ENCODE results near the gene IGSF22. TPM values are rescaled to one million over a fixed set of nuclear protein-coding genes. Genes with fewer than 3 reads are reported as not detected.

Gene IGSF22
- total RNA-seq, 4 donors from 2014 or later = 0.13 TPM; not detected in 3

DNA sequence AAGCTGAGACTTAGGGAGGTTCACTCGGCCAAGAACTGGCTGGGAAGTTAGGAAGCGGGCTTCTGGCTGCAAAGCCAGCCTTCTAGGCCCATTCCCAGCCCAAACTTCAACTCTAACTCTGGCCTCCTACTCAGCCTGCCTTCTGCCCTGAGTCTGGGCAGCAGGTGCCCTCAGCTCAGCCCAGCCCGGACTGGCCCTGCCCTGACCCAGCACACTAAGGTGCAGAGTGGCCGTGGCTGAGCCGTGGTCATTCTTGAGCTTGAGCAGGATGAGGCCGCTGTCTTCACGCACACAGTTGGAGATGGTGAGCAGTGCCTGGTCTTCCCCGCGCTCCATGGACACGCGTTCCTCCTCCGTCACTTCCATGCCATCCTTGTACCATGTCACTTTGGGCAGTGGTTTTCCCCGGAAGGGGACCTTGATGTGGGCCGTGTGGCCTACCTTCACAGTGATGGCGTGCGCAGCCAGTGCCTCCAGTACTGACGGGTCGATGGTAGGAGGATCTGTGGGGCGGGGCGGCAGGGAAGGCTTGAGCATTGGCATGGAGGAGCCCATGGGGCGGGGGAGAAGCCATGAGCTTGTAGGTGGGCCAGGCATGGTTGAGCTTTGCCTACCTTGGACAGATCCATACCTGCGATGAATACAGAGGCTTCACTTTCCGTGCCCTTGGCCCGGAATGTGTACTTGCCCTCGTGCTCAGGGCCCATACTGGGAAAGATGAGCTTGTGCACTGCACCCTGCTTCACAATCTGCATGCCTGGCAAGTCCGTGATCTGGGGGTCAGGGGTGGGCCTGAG is 12.1 kb downstream of the IGSF22 start:
- Histone ChIP-seq H3K27ac (no peak overlapping the region), H3K4me1 (no peaks in the 10 kb centered on the region), H3K4me3 (no peak overlapping the region), H3K9me3 (no peaks in the 10 kb centered on the region), H3K27me3 (no peaks in the 10 kb centered on the region), H3K36me3 (no peaks in the 10 kb centered on the region)
- 71 to 87% methylated on average over 3 to 4 of the region's 26 CpGs for WGBS, 2 donors (ENCODE audit: low coverage in 1 of 2)
- no peak for ATAC-seq
- TF ChIP-seq POLR2A (IDR thresholded peaks at IDR 0.05) (no peak), EP300 (IDR thresholded peaks at IDR 0.05) (no peak)
- TF ChIP-seq, protein P1, sequence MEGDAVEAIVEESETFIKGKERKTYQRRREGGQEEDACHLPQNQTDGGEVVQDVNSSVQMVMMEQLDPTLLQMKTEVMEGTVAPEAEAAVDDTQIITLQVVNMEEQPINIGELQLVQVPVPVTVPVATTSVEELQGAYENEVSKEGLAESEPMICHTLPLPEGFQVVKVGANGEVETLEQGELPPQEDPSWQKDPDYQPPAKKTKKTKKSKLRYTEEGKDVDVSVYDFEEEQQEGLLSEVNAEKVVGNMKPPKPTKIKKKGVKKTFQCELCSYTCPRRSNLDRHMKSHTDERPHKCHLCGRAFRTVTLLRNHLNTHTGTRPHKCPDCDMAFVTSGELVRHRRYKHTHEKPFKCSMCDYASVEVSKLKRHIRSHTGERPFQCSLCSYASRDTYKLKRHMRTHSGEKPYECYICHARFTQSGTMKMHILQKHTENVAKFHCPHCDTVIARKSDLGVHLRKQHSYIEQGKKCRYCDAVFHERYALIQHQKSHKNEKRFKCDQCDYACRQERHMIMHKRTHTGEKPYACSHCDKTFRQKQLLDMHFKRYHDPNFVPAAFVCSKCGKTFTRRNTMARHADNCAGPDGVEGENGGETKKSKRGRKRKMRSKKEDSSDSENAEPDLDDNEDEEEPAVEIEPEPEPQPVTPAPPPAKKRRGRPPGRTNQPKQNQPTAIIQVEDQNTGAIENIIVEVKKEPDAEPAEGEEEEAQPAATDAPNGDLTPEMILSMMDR (IDR thresholded peaks at IDR 0.05) = no peak

DNA sequence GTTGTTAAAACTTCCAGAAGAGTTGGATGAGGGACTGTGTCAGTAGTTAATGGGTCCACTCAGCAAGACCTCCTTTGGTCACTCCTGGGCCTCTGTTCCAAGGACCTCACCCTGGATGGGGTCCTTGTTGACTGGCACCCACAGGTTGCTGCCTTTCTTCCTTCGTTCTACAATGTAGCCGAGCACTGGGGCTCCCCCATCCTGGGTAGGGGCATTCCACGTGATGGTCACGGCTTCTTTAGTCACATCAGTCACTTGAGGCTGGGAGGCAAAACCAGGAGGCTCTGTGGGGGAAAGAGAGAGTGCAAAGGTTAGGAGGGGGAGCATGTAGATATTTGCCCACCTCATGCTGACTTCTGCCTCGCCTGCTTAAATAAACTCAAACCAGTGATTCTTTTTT is 15.4 kb downstream of the IGSF22 start:
- H3K9me3 ChIP-seq = no peaks in the 10 kb centered on the region
- 47 to 80% methylated on average over 3 to 5 of the region's 5 CpGs for WGBS, 2 donors (ENCODE audit: low coverage in 1 of 2)
- no peak overlapping the region for H3K27ac ChIP-seq
- ATAC-seq = no peak
- TF ChIP-seq, protein P1 (IDR thresholded peaks at IDR 0.05) = no peak
- TF ChIP-seq EP300 (IDR thresholded peaks at IDR 0.05) (no peak), POLR2AphosphoS5 (IDR thresholded peaks at IDR 0.05) (no peak), POLR2A (IDR thresholded peaks at IDR 0.05) (no peak)
- H3K27me3 ChIP-seq = no peaks in the 10 kb centered on the region
- no peak overlapping the region for H3K4me3 ChIP-seq
- no peaks in the 10 kb centered on the region for H3K36me3 ChIP-seq
- H3K4me1 ChIP-seq = peaks cover 0 to 15% (median under 1%) of the 10 kb centered on the region in 3 donors

DNA sequence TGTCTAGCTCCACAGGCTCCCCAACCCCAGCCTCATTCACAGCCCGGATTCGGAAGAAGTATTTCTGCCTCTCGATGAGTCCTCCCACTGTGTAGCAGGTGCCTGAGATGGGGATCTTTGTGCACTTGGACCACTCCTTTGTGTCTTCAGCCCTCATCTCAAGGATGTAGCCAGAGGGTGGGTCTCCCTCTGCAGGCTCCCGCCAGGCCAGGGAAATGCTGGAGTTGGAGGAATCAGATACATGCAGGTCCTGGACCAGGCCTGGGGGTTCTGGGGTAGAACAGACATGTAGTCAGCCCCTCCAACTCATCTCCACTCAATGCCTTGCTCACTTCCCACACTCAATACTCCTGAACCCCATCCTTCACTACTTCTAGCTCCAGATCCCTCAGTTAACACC is 16.6 kb downstream of the IGSF22 start:
- ATAC-seq = no peak
- 100% methylated on average over 2 to 3 of the region's 4 CpGs for WGBS, 2 donors (ENCODE audit: low coverage in 1 of 2)
- H3K27me3 ChIP-seq = no peaks in the 10 kb centered on the region
- peaks cover 0 to 26% (median 6%) of the 10 kb centered on the region in 3 donors for H3K4me1 ChIP-seq
- H3K27ac ChIP-seq = no peak overlapping the region
- no peak overlapping the region for H3K4me3 ChIP-seq
- no peaks in the 10 kb centered on the region for H3K36me3 ChIP-seq
- no peaks in the 10 kb centered on the region for H3K9me3 ChIP-seq
- no peak for TF ChIP-seq POLR2AphosphoS5 (IDR thresholded peaks at IDR 0.05)
- TF ChIP-seq, protein P1 (IDR thresholded peaks at IDR 0.05) = no peak
- no peak for TF ChIP-seq POLR2A (IDR thresholded peaks at IDR 0.05)
- TF ChIP-seq EP300 (IDR thresholded peaks at IDR 0.05) = no peak

DNA sequence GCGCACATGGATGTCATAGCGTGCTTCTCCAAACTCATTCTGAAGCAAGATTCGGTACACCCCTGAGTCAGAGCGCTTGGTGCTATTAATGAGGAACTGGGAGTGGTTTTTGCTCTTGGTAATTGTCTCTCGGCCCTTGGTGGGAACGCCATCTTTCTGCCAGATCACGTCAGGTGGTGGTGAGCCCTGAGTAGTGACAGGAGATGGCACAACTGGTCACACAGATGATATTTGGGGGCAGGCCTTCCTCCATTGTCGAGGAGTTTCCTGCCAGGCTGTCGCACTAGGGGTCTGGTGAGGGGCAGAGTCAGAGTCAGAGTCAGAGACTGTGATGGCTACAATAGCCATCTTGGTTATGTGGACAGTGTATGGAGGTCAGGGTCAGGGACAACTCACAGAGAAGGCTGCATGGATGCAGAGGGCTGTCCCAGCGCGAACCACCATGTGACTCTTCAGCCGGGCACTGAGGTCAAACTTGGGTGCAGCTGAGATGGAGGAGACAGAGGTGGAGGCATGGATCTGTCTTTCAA is 18.1 kb downstream of the IGSF22 start:
- no peak overlapping the region for H3K27ac ChIP-seq
- WGBS, 2 donors (ENCODE audit: low coverage in 1 of 2) = 85 to 87% methylated on average over 6 to 9 of the region's 12 CpGs
- peaks cover 0 to 28% (median 6%) of the 10 kb centered on the region in 3 donors for H3K4me1 ChIP-seq
- H3K27me3 ChIP-seq = no peaks in the 10 kb centered on the region
- ATAC-seq = no peak
- no peak overlapping the region for H3K4me3 ChIP-seq
- H3K36me3 ChIP-seq = peaks cover 0 to 3% of the 10 kb centered on the region in 2 donors
- H3K9me3 ChIP-seq = no peaks in the 10 kb centered on the region
- TF ChIP-seq POLR2A (IDR thresholded peaks at IDR 0.05) (no peak), EP300 (IDR thresholded peaks at IDR 0.05) (no peak), POLR2AphosphoS5 (IDR thresholded peaks at IDR 0.05) (no peak)
- TF ChIP-seq, protein P1 (IDR thresholded peaks at IDR 0.05) = no peak

Measured in gastroesophageal sphincter (tissue), 4 donors.